ENCODE measurements around the gene TOMM34.

TOMM34 gene

DNA sequence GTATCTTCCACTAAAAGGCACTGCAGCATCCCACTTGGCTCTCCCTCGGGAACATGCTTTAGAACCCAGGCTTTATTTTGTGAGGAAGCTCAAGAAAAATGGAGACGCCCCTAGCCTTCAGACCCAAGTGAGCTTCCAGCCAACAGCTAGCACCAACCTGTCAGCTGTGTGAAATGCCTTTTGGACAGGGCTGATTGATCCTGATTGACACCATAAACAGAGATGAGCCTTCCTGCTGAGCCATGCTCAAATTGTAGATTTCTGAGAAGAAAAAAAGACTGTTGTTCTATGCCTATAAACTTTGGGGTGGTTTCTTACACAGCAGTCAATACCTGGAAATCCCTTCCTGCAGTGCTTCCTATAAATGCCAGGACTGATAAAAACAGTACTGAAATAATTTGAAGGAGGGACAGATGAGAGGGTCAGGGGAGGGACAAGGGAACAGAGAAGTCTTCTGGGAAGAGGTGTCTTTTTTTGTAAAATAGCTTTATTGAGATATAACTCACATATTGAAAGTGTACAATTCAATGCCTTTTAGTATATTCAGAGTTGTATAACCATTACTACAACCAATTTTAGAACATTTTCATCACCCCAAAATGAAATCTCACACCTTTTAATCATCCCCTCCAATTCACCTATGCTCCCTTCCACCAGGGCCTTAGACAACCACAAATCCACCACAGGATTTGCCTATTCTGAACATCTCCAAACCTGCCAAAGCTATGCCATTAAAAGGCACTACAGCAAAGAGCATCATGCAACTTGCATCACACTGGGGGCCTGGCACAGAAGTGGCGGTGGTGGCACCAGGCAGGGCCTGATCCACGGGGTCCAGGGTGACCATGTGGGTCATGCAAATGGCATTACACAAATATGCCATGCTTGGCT lies 3.4 kb upstream of the TOMM34 start:
- no peak for DNase-seq (ENCODE audit: low read depth in 3 of 3, low spot score in 1 of 3)

DNA sequence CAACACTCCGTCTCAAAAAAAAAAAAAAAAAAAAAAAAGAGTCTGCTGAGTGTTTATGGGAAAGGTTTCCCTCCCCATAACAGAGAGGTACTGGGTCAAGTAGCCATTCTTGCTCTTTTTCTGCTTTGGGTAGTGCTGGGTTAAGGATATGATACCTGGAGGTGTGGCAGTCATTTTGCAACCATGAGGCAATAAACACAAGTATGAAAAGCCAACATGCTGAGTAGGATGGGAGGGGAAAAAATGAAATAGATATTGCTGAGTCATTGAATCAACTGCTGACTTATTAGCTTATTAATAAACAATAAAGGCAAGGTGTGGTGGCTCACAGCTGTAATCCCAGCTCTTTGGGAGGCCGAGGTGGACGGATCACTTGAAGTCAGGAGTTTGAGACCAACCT lies 2.3 kb upstream of the TOMM34 start:
- no peak for DNase-seq (ENCODE audit: low read depth in 3 of 3, low spot score in 1 of 3)

DNA sequence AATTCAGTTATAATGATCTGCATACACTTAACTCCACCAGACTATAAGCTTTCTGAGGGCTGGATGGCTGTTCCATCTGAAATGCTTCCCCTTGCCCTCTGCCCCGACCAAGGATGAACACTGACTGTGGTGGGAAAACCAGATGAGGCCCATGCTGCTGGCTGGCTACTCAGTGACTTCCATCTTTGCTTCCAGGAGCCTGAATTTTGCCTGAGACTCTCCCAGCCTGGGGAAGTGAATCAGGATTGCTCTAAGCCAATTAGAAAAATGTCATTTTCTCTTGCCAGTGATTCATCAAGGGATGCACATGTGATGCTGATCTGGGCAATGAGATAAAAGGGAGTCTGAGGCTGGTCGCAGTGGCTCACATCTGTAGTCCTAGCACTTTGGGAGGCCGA lies 1.7 kb upstream of the TOMM34 start:
- no peak for DNase-seq (ENCODE audit: low read depth in 3 of 3, low spot score in 1 of 3)

DNA sequence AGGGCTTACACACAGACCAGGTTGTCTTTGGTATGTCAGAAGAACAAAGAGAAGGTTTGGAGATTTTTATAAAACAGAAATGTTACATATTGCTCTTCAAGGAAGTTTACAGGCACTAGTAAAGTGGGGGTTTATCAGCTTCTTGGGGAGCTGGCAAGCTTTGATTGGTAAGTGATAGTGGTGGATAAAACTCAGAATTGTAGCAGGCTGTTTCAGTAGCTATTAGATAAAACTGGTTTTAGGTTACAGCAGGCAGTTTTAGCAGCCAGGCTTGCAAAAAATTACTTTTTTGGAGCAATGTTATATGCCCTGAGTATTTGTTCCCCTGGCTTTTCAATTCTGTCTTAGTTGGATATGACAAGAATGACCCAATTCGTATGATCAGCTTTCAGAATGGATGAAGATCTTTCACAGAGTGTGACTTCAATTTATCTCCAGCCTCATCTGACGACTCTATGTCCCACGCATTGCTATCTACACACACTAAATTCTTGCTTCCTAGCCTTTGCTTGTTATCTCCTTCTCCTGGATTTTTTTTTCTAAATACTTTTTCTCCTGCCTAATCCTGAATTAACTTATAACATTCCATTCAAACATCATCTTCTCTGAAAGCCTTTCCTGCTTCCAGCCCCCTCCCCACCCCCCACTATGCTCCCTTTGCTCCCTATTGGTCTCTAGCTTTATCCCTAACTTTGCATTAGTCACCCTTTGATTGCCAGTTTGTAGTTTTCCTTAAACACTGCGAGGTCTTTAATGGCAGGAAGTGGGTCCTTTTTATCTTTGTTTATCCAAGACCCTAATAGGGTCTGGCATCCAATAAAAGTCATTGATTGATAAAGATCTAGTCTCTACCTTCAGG lies 1.0 kb upstream of the TOMM34 start:
- no peak for DNase-seq (ENCODE audit: low read depth in 3 of 3, low spot score in 1 of 3)

DNA sequence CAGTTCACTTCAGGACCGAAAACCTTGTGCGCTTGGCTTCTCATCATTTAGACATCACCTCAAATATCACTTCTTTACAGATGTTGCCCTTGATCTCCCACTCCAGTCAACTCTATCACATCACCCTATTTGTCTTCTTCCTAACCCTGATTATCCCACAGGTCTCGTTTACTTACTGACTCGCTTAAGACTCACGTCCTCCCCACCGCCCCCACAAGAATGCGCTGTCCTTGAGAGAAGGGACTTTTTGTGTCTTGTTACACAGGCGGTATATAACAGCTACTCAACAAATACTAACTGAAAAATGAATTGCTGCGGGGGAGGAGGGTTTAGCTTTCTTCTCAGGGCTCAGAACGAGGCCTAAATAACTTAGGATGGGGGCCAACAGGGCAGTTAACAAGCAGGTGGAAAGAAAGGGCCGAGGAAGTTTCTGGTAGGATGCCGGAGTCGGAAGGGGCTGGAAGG lies 527 bp downstream of the TOMM34 start:
- peak in 2 of 3 donors; percentile 34 to 52 for DNase-seq (ENCODE audit: low read depth in 3 of 3, low spot score in 1 of 3)

DNA sequence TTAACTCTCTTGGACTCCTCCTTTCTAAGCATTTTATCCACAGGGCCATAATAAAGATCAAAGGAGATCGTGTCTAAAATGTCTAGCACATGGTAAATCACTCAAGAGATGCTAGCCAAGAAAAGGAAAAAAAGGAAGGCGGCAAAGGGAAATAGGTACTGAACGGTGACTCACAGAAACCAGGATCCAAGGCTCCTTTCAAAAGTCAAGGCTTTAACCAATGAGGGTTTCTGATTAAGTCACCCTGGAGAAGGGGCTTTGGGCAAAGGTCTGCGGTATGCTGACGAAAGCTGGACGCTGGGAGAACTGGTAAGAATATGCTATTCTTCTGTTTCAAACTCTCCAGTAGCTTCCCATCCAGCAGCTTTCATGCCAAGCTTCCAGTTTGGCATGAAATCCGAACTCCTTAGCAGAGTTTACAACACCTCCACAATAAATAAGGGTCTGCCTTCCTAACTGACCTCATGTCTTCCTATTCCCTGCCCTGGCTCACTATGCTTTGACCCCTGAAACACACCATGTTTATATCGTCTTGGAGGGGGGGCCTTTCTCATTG lies 1.0 kb downstream of the TOMM34 start:
- no peak for DNase-seq (ENCODE audit: low read depth in 3 of 3, low spot score in 1 of 3)

DNA sequence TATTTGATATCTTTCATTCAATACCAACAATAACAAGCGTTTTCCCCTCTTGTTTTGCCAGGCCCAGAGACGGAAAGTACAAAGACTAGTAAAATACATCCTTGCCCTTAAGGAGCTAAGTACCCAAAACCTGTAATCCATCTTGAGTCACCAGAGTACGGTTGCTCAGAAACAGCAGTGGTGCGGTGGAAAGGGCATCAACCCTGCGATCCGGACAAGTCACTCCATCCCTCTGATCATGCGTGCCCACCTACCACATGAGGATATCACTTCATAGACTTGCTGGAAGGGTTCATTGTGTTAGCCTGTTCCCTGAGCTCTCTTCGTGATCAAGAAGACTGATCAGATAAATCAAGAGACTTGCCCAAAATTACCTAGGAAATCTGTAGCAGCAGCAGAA lies 1.9 kb downstream of the TOMM34 start:
- DNase-seq (ENCODE audit: low read depth in 3 of 3, low spot score in 1 of 3): no peak

DNA sequence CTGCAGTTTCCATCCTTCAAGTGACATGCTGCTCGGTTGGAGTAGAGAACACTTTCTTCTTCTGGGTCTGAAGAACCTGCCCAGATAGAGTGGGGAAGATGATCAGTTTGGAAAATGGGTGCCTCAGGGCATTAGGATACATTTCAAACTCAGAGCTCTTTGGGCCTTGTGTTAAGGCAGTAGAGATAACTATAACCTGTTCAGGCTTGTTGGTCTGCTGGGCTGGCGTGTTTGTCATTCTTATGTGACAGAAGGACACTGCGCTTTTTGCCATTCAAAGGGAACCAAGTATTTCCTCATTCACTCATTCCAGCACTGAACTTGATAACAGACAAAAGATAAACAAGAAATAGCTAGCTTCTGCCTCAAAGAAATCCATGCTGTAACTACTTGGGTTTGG lies 3.8 kb downstream of the TOMM34 start:
- no peak for DNase-seq (ENCODE audit: low read depth in 3 of 3, low spot score in 1 of 3)

DNA sequence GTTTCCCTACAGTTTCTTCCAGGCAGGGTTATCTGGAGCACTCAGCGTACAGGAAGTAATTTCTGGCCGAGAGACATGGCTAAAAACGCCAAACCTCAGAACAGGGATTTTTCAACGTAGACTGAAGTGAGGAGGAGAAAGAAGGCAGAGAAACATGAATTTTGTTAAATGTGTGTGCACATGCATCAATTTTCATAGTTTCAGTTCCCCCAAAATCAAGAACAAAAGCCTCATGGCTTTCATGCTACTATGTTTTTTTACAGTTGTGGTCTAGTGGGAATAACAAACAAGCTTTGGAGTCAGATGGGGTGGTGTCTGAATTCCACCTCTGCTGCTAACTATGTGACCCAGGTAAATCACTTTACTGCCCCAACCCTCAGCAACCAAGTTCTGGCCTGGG lies 4.9 kb downstream of the TOMM34 start:
- no peak for DNase-seq (ENCODE audit: low read depth in 3 of 3, low spot score in 1 of 3)

DNA sequence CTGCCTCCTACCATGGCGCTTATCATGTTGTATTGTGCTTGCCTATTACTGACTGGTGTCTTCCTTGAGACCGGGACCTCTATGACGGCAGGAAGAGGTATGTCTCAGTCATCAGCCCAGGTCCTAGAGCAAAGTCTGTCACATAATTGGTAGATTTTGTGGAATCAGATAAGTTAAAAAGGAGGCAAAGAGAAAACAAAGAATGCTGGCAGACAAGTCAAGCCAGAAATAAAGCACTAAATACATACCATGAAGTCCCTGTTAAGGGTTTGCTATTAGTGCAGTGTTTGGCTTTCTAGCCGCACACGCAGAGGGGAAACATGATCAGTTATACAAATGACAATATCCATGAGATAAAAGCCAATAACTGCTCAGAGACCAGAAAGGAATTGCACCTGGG lies 6.0 kb downstream of the TOMM34 start:
- DNase-seq (ENCODE audit: low read depth in 3 of 3, low spot score in 1 of 3): no peak

DNA sequence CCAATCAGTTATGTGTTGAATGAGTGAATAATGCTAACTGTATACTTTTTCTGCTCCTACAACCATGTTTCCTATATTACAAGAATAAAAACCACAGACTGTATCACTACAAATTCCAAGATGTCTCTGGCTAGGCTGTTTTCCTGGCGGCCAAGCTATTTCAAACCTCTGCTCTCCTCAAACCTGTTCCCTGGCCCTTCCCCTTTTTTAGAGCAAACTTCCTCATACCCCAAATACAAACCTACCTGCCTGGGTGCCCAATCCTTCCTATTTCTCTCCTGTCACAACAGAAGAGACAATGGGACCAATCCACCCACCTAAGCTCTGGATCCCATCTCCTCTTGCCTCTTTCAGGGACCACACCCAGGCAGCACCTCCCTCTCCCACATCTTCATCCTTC lies 7.5 kb downstream of the TOMM34 start:
- no peak for DNase-seq (ENCODE audit: low read depth in 3 of 3, low spot score in 1 of 3)

DNA sequence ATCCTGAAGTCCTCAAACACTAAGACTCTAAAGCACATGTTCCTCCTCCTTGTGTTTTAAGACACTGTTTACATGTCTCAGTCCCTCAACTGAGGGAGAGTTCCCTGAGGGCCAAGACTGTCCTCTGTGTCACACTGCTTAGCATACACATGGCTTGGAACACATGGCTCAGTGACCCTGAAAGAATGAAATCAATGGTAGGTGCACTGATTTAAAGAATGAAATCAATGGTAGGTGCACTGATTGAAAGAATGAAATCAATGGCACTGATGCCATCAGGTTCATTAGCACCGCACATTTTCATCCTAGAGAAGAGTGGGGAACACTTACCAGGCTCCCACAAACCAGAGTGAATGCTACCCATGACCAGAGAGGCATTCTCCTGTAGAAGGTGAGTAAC lies 9.8 kb downstream of the TOMM34 start:
- DNase-seq (ENCODE audit: low read depth in 3 of 3, low spot score in 1 of 3): no peak

DNA sequence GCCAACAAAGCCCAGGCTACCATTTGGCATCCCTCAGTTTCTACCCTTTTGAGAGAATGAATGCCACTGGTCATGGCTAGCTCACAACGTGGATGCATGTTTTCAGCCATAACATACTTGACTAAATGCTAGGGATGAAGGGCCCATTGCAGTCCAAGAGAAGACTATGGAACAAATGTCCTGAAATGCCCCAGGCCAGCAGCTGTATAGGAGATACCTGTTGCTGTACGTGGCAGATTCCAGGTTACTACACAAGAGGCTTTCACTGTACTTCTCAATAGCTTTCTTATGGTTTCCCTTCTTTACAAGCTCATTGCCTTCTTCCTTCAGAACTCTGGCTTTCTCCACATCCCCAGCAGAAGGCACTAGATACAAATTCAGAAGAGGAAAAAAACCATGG lies 11.7 kb downstream of the TOMM34 start:
- no peak for DNase-seq (ENCODE audit: low read depth in 3 of 3, low spot score in 1 of 3)

DNA sequence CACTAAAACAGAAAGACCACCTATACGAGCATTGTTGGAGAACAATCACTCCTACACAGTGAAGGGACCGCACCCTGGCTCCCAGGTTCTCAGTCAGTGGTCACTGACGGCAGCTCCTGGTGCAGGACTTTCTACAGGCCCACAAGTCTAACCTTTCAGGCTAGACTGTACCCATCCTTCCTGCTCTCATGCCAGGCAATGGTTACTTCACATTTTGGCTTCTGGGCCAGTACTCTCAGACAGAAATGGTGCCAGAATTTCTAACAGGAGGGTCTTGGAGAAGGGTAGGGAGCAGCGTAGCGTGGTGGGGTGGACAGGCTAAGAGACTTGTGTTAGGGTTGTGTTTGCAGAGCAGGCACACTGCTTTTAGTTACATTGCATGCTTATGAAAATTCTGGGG lies 12.1 kb downstream of the TOMM34 start:
- no peak for DNase-seq (ENCODE audit: low read depth in 3 of 3, low spot score in 1 of 3)

DNA sequence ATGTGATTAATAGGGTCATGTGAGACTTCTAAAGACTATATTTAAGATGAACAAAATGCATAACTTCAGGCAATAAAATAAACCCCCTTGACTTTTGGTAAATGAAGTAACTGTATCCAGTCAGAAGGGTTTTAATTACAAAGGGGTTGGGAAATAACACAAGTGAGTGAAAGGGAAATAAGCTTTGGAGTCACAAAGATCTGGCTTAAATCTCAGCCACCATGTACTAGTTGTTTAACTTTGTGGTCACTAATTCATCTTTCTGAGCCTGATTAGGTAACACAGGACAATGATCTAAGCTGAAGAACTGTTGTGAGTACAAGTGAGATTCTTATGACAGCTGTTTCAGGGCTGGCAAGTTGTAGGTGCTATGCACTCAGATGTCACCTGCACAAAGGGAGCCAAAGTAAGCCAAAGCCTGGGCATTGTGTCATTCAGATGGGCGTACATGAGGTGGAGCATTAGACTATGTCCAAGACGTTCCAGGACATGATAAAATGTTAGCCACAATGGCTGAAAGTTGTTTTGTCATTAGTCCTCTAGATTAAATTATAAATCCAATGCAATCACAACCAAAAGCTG lies 13.8 kb downstream of the TOMM34 start:
- no peak for DNase-seq (ENCODE audit: low read depth in 3 of 3, low spot score in 1 of 3)

DNA sequence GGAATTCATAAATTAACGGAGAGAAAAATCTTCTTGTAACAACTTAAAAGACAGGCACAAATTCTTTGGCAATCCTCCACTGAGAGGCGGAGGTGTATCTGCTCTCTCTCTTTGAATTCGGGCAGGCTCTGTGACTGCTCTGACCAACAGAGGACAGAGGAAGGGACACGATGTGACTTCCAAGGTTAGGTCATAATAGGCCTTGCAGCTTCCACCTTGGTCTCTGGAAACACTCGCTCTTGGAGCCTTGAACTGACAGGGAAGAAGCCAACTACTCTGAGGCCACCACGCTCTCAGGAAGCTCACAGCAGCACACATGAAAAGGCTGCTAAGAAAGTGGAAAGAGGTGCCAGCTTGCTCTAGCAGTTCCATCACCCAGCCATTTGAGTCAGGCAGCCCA lies 14.9 kb downstream of the TOMM34 start:
- DNase-seq (ENCODE audit: low read depth in 3 of 3, low spot score in 1 of 3): no peak

DNA sequence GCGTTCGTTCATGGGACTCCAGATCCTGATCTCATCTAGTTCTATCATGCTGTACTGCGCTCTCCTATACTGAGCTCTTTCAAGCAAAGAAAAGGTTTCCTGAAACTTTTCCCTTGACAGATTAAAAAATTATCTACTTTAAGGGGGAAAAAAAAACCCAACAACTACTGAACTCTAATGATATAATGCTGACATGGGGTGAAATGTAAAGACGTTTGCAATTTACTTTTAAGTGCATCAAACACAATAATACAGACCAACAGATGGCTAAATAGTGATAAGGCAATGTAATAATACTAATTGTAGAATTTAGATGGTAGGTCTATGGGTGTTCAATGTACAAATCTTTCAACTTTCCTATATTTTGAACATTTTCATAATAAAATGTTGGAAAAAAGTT lies 16.4 kb downstream of the TOMM34 start:
- no peak for DNase-seq (ENCODE audit: low read depth in 3 of 3, low spot score in 1 of 3)

DNA sequence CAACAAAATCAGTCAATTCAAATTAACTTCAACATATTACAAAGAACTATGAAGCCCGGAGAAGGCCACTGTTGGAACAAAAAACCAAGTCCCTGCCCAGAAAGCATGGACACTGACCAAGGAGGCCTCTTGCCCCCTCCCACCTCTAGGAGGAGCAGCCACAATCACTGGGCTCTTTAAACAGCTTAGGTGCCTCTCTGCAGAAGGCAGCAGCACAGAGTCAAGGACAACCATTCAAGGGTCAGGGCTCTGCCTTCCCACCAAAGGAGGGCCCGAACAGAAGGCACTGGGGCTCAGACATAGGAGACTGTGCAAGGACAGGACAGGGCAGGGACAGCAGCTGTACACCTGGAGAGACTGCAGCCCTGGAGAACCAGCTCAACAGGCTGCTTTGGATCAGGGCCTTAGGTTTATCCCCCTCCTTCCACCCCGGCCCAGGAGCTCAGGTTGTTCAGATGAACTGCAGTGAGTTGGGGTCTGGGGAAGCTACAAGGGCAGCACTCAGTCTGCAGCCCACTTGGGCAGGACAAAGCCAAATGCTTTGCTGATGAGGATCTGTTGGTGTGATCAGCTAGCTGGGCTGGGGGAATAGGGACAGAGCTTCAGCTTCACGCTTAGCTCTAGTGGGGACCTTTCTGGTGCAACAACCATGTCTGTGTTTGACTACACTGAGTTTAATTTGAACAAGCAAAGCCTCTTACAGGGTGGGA lies 17.8 kb downstream of the TOMM34 start:
- DNase-seq (ENCODE audit: low read depth in 3 of 3, low spot score in 1 of 3): no peak

DNA sequence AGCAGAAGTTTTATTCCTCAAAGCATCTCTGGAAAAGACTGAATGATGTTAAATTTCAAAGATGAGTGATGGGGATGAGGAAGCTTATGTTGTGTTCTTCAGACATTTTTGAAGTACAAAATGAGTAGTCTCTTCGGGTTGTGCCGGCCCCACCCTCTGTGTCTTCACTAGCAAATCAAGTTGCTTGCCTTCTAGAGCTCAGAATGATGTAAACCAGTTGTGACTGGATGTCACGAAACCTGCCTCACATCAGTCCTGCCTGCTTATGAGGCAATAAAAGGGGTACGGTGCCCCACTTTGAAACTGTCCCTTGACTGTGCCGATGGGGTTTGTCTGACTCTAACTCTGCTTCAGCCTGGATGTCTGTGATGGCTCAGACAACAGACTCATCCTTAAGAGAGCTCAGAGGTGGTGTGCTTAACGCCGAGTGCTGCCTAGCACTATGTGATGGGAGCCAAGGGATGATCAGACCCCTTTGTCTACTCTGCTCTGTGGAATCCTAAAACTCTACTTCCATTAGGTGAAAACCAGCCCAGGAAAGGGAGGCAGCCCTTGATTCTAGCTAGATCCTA lies 19.0 kb downstream of the TOMM34 start:
- DNase-seq (ENCODE audit: low read depth in 3 of 3, low spot score in 1 of 3): no peak

DNA sequence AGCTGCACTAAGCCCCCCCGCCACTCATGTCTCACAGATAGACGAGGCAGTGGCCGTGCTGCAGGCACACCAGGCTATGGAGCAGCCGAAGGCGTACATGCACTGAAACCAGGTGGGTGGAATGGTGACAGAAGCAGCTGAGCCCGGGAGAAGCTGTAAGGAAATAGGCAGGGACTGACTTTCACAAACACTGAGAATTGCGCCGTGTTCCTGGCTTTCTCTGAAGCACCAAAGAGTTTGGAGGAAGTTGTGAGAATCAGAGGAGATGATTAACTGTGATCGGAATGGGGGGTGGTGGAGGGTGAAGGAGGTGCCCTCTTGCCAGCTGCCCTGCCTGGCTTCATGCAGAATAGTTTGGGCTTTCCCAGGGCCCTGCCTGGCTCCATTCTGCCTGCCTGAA lies 21.6 kb downstream of the TOMM34 start:
- no peak for DNase-seq (ENCODE audit: low read depth in 3 of 3, low spot score in 1 of 3)

DNA sequence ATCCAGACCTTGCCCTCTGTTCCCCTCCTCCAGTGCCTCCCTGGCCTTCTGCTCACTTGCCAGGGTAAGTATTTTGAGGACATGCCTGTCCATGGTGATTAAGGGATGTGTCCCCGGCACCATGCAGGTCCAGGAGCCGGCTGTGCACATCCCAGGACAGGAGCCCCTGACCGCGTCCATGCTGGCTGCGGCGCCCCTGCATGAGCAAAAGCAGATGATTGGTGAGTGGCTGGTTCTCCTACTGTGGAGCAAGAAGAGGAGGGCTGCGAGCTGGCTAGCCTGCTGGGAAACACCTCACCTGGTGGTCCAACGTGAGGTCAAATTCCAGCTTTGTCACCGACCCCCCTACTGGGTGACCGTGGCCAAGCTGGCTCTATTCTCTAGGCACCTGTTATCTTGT lies 23.7 kb downstream of the TOMM34 start:
- no peak for DNase-seq (ENCODE audit: low read depth in 3 of 3, low spot score in 1 of 3)

Measured in stimulated activated CD4-positive, alpha-beta T cell treated with anti-CD3 and anti-CD28 coated beads, TNF-alpha, amount 100 ng/mL, for 1 hour (primary cell).